Measurements from ENCODE around the gene CSHL1.
"Not testable (repeated sequence)": the region's sequence is repeated elsewhere in the genome, so short reads cannot be mapped to it uniquely, and the experiment has no call there.

DNA sequence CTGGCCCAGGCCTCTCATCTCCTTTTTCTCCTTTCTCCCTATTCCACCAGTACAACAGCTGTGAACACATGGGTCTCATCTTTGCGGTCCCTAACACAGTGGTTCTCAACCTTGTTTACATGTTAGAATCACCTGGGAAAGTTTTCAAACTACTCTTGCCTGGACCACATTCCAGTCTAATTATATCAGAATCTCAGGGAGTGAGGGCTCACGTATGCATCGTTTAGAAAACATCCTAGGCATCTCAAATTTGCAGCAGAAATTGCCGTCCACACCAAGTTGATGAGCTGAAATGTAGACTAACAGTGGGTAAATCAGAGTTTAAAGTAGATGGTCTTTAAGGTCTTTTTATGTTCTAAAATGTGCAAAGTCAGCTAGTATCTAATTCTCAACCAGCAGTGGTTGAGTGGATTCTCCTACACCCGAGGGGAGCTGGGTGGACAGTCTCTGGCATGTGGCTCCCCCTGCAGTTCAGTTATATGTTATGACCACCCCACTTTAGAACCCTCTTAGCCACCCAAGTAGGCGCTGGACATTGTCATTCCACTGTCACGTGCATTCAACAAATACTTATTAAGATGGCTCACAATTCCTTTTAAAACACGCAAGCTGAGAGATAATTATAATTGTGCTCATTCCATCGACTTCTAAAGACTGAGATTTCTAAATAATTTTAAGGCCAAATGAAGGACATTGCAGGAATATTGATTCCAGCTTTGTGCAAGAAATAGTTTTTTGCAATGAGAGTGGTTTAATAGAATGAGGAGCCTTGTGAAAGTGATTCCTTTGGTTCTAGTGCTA is 41.4 kb downstream of the CSHL1 start:
- not testable (repeated sequence) for TF ChIP-seq RAD21 (conservative IDR thresholded peaks at IDR 0.05 in 1 of 2, IDR thresholded peaks at IDR 0.05 in 1 of 2); HOXB13 (CRISPR knock-in tag; IDR thresholded peaks at IDR 0.05; ENCODE audit: low read depth); KDM1A (IDR thresholded peaks at IDR 0.05; ENCODE audit: low read depth)
- TF ChIP-seq, protein P1, sequence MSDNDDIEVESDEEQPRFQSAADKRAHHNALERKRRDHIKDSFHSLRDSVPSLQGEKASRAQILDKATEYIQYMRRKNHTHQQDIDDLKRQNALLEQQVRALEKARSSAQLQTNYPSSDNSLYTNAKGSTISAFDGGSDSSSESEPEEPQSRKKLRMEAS (IDR thresholded peaks at IDR 0.05): not testable (repeated sequence)
- TF ChIP-seq, protein P2, sequence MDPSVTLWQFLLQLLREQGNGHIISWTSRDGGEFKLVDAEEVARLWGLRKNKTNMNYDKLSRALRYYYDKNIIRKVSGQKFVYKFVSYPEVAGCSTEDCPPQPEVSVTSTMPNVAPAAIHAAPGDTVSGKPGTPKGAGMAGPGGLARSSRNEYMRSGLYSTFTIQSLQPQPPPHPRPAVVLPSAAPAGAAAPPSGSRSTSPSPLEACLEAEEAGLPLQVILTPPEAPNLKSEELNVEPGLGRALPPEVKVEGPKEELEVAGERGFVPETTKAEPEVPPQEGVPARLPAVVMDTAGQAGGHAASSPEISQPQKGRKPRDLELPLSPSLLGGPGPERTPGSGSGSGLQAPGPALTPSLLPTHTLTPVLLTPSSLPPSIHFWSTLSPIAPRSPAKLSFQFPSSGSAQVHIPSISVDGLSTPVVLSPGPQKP (IDR thresholded peaks at IDR 0.05; ENCODE audit: low read depth, low read length): not testable (repeated sequence)
- TF ChIP-seq, protein P3, sequence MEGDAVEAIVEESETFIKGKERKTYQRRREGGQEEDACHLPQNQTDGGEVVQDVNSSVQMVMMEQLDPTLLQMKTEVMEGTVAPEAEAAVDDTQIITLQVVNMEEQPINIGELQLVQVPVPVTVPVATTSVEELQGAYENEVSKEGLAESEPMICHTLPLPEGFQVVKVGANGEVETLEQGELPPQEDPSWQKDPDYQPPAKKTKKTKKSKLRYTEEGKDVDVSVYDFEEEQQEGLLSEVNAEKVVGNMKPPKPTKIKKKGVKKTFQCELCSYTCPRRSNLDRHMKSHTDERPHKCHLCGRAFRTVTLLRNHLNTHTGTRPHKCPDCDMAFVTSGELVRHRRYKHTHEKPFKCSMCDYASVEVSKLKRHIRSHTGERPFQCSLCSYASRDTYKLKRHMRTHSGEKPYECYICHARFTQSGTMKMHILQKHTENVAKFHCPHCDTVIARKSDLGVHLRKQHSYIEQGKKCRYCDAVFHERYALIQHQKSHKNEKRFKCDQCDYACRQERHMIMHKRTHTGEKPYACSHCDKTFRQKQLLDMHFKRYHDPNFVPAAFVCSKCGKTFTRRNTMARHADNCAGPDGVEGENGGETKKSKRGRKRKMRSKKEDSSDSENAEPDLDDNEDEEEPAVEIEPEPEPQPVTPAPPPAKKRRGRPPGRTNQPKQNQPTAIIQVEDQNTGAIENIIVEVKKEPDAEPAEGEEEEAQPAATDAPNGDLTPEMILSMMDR (IDR thresholded peaks at IDR 0.05): not testable (repeated sequence)

Data from A549 (cell line).